Neutrophil (primary cell): ENCODE results near the gene REXO4.

ENCODE experiments used
- H3K27ac ChIP-seq: fragments of 200-600 bp; sonication (generic); 2 replicates; pipeline ENCODE4 v1.5.1; 2016; ENCODE audit warnings: mild to moderate bottlenecking, moderate library complexity
- H3K27me3 ChIP-seq: fragments of 200-600 bp; sonication (generic); 2 replicates; pipeline ENCODE4 v1.6.0; 2016; ENCODE audit warnings: mild to moderate bottlenecking
- H3K36me3 ChIP-seq: fragments of 200-600 bp; sonication (generic); 2 replicates; pipeline ENCODE4 v1.5.1; 2017
- H3K4me1 ChIP-seq, 2 experiments: fragments of 200-600 bp in 1 of 2; sonication (generic) in 1 of 2; 1 replicate in 1 of 2; 2 replicates in 1 of 2; pipeline versions ENCODE4 v1.5.1 to v1.6.1; 2013 to 2016; ENCODE audit warnings: low read depth in 1 of 2, low read length in 1 of 2, mild to moderate bottlenecking in 1 of 2, moderate library complexity in 1 of 2; ENCODE audit not compliant: control insufficient read depth in 1 of 2, insufficient read depth in 1 of 2
- H3K4me3 ChIP-seq, 2 experiments: fragments of 200-600 bp in 1 of 2; sonication (generic) in 1 of 2; 1 replicate in 1 of 2; 2 replicates in 1 of 2; pipeline ENCODE4 v1.5.1; 2013 to 2016; ENCODE audit warnings: low read depth in 1 of 2, low read length in 1 of 2, mild to moderate bottlenecking in 1 of 2, moderate library complexity in 1 of 2
- H3K9me3 ChIP-seq: fragments of 200-600 bp; sonication (generic); 2 replicates; pipeline ENCODE4 v1.5.1; 2016
- CTCF ChIP-seq: fragments of 200-600 bp; sonication (generic); IDR thresholded peaks from 2 replicates; pipeline ENCODE4 v1.5.1; 2016; ENCODE audit warnings: antibody characterized with exemption

REXO4 gene

GRCh38 chr9:133445293-133445969, 27.6 kb upstream of the REXO4 start:
- no peak overlapping the region for H3K27ac ChIP-seq
- H3K36me3 ChIP-seq: no peaks in the 10 kb centered on the region
- H3K27me3 ChIP-seq: no peaks in the 10 kb centered on the region
- no peaks in the 10 kb centered on the region for H3K9me3 ChIP-seq
- no peak for TF ChIP-seq CTCF
- H3K4me1 ChIP-seq: no peaks in the 10 kb centered on the region
- H3K4me3 ChIP-seq: no peak overlapping the region

- no peaks in the 10 kb centered on the region for H3K27me3 ChIP-seq
- no peaks in the 10 kb centered on the region for H3K36me3 ChIP-seq
- no peak for TF ChIP-seq CTCF
- H3K4me3 ChIP-seq: no peak overlapping the region
- no peaks in the 10 kb centered on the region for H3K4me1 ChIP-seq
- no peaks in the 10 kb centered on the region for H3K9me3 ChIP-seq
- no peak overlapping the region for H3K27ac ChIP-seq
These were observed 26.2 kb upstream of the REXO4 start for GRCh38 chr9:133443982-133444381.

GRCh38 chr9:133443248-133443647, 25.4 kb upstream of the REXO4 start:
- Histone ChIP-seq H3K4me1 (no peaks in the 10 kb centered on the region), H3K27me3 (no peaks in the 10 kb centered on the region), H3K4me3 (no peak overlapping the region), H3K9me3 (no peaks in the 10 kb centered on the region), H3K36me3 (no peaks in the 10 kb centered on the region), H3K27ac (no peak overlapping the region)
- TF ChIP-seq CTCF: no peak

GRCh38 chr9:133441571-133441970, 23.8 kb upstream of the REXO4 start:
- no peak for TF ChIP-seq CTCF
- Histone ChIP-seq H3K27me3 (no peaks in the 10 kb centered on the region), H3K4me3 (no peak overlapping the region), H3K27ac (no peak overlapping the region), H3K9me3 (no peaks in the 10 kb centered on the region), H3K4me1 (no peaks in the 10 kb centered on the region), H3K36me3 (no peaks in the 10 kb centered on the region)

GRCh38 chr9:133440874-133441273, 23.1 kb upstream of the REXO4 start:
- TF ChIP-seq CTCF: no peak
- H3K36me3 ChIP-seq: no peaks in the 10 kb centered on the region
- no peaks in the 10 kb centered on the region for H3K9me3 ChIP-seq
- no peak overlapping the region for H3K4me3 ChIP-seq
- H3K27ac ChIP-seq: no peak overlapping the region
- H3K27me3 ChIP-seq: no peaks in the 10 kb centered on the region
- H3K4me1 ChIP-seq: no peaks in the 10 kb centered on the region
